Kidney capillary endothelial cell (primary cell): ENCODE data around the gene ADARB2.

Source experiments
- DNase-seq: peaks from one replicate; pipeline ENCODE4 v3.0.0-alpha.2; 2018; ENCODE audit warnings: low spot score

Gene ADARB2

GRCh38 chr10:1204434-1205326, 532.6 kb downstream of the ADARB2 start:
- DNase-seq: no peak

DNA sequence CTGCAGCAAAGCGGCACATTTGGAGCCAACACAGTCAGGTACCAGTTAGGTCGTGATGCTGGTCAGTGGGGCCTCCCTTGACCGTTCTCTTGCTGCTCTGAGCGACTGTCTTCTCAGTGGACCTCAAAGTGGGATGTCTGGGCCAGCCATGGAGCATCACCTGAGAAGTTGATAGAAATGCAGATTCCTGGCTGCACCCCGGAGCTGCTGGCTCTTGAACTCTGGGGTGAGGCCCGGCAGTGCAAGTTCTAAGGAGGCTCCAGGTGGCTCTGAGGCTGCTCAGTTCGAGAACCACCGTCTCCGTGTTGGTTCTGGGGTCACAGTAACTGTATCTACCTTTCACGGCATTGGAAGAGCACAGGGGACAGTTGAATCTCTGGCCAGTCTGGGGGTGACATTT, 533.6 kb downstream of the ADARB2 start:
- no peak for DNase-seq

DNA sequence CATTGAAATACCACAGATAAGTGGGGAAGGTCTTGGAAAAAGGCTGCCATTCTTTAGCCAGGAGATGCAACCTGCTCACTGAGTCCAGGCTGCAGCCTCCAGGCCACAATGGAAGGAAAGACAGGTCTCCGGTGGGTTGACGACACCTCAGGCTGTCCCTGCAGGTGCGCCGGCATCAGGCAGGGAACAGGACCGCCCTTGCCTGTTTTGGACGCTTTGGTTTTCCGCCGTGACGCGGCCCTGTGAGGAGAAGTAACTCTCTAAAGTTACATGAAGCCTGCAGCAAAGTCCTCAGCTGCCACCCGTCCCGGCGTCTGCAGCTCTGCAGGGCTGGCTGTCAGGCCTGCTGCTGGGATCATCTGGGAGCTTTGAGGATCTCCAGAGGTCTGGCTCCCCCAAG, 534.1 kb downstream of the ADARB2 start:
- no peak for DNase-seq

GRCh38 chr10:1202343-1202742, 535.0 kb downstream of the ADARB2 start:
- no peak for DNase-seq

DNA sequence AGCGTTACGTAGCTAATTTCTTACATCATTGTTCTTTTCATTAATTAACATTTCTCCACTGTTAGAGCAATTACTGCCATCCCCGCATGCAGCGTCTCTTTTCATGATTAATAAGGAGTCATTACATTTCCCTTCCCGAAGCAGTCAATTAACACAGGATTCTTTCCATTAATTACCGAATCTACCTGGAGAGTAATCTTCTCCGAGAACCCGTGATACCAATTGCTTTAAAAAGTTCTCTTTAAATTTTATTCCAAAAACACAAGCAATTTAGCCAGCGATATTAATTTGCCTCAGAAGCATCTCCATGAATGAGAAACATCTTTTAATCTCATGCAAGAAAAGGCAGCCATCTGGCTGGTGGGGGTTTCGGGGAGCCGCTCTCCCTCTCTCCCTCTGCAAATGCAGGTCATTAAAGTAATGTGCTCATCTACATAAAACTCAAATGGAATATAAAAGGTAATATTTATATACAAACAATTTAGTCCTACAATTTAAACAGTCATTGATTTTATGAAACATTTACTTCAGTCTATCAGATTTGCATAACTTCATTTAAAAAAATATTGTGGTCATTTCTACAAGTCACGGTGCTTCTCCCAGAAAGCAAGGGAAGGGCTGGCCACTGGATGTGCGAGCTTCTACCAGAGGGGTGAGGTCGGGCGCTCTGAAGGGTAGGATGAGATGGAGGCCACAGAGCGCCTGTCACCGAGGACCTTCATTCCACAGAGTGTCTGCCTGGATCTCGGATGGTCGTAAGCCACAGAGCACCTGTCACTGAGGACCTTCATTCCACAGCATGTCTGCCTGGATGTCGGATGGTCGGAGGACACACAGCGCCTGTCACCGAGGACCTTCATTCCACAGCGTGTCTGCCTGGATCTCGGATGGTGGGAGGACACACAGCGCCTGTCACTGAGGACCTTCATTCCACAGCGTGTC, 536.2 kb downstream of the ADARB2 start:
- no peak for DNase-seq

DNA sequence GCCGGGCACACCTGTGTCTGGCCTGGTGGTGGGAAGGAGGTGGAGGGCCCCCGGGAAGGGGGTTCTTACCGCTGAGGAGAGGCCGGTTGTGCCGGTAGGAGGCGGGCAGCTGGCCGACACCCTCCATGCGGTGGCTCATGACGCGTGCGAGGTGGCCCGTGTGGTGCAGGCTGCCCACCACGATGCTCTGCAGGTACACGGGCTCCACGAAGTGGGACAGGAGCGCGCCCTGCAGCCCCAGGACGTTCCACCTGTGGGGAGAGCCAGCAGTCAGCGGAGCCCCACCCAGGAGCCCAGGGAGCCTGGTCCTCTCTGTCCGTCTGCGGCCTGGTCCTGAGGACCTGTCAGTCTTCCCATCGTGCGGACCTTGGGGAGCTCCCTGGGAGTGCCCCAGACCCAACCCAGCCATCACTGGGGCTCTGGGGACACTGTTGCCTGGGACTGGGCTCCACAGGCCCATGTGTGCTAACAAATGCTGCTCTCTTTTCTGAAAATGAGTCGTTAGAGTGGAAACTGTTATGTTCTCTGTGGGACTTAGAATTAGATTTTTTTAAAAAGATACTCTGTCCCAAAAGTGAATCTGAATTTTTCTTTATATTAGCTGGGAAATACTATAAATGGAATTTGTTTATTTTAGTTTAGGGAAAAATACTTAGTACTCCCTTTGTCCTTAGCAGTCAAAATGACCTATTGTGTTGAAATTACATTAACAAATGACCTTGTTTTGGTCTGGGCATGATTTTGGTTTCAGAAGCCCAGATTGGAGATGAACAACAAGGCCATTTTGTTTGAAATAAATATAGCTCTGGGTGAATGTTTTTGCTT, 537.2 kb downstream of the ADARB2 start:
- DNase-seq: no peak

GRCh38 chr10:1199345-1199673, 538.0 kb downstream of the ADARB2 start:
- DNase-seq: no peak

DNA sequence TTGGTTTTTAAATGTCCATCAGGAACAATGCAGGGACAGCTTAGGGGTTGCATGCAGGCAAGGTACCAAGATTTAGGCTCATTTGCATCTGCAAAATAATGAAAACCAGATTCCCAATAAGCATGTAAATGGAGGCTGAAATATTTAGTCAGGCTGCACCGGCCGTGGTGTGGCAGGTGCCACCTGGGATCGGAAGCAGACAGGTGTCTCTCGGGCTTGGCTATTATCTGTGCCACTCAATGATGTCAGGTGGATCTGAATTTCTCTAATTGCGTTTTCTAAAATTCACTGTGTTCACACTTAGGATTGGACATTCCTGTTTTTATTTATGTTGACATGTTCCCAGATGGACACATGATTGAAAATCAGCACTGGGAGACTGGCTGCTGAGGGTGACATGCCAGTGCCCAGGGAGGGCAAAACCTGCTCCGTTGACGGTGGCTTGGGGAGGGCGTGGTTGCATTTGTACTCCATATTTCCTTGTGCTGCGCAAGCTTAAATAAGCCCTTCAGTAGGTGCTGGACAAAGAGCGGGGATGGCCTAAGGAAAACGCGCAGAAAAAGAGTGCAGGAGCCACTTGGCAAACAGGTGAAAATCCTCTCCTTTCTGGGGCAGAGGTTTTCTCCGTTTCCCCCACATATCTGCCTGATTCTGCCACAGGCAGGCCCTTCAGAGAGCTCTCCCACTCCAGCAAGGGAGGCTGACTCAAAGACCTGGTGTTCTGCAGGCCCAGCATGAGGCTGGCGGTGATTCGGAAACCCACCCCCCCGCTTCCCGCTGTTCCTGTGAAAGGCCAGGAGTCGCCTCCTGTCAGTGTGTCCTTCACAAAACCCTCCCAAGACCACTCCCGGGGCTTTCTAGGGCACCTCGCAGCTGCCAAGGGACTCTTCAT, 538.6 kb downstream of the ADARB2 start:
- DNase-seq: no peak

GRCh38 chr10:1197384-1197783, 539.9 kb downstream of the ADARB2 start:
- no peak for DNase-seq

- no peak for DNase-seq
These were observed 540.7 kb downstream of the ADARB2 start for GRCh38 chr10:1196656-1197055.

DNA sequence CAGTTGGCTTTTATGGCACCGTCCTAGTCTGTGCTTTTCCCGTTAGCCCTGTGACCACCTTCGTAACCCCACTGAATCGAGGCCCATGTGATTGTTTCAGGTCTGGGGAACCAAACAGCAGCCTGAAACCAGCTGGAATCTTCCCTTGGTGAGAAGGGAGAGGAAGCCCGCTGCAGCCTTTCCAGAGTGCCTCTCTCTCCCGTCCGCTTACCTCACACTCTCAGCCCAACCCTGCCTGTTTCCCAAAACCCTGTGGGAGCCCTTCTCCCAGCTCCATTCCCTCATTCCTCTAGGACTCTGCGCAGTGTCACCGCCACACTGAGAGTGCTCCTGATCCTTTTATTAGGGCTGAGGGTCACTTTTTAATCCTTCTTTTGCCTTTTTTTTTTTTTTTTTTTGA, 541.5 kb downstream of the ADARB2 start:
- DNase-seq: no peak

GRCh38 chr10:1194161-1194560, 543.2 kb downstream of the ADARB2 start:
- no peak for DNase-seq

GRCh38 chr10:1193561-1193960, 543.8 kb downstream of the ADARB2 start:
- no peak for DNase-seq

GRCh38 chr10:1191752-1192151, 545.6 kb downstream of the ADARB2 start:
- DNase-seq: no peak

- DNase-seq: no peak
These were observed 546.4 kb downstream of the ADARB2 start for GRCh38 chr10:1190791-1191490.

- no peak for DNase-seq
These were observed 547.3 kb downstream of the ADARB2 start for GRCh38 chr10:1190052-1190395.

DNA sequence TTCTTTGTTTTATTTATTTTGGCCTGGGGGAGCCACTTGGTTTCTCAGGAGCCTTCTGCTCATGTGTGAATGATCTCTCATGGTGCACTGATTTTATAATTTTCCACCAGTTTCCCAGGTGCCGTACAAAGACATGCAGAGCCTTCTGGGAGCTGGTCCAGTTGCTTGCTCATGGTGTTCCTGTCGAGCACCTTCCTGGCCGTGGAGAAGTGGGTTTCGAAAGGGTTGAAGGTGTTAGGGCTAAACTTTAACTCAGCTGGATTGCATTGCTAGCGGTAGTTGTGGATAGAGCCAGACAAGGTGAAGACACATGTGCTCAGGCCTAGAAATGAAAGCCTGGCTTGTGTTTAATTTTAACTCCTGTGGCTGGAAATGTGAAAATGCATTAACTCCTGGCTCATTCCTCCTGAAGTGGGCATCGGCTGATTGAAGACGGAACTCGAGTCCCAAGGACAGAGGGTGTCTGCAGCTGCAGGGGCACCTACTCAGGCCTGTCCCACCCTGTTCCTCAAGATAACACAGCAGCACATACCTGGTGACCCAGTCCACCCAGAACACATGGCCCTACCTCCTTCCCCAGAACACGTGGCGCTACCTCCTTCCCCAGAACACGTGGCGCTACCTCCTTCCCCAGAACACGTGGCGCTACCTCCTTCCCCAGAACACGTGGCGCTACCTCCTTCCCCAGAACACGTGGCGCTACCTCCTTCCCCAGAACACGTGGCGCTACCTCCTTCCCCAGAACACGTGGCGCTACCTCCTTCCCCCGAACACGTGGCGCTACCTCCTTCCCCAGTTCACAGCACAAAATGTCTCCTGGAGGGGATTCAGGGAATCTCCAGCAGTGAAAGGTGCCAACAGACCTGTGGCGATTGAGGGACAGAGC, 547.9 kb downstream of the ADARB2 start:
- no peak for DNase-seq

- peak; percentile 42 for DNase-seq
These were observed 548.7 kb downstream of the ADARB2 start for GRCh38 chr10:1188558-1189135.

GRCh38 chr10:1187855-1188557, 549.3 kb downstream of the ADARB2 start:
- no peak for DNase-seq
